SH-SY5Y (cell line): ENCODE measurements around the gene ADARB1.

Experiments
- GATA2 ChIP-seq: IDR thresholded peaks from 2 replicates; pipeline ENCODE4 v1.6.1; 2011; ENCODE audit warnings: mild to moderate bottlenecking, low read depth, low read length
- GATA3 ChIP-seq: IDR thresholded peaks from 2 replicates; pipeline ENCODE4 v1.6.1; 2011; ENCODE audit warnings: low read depth, mild to moderate bottlenecking, low read length, moderate library complexity

DNA sequence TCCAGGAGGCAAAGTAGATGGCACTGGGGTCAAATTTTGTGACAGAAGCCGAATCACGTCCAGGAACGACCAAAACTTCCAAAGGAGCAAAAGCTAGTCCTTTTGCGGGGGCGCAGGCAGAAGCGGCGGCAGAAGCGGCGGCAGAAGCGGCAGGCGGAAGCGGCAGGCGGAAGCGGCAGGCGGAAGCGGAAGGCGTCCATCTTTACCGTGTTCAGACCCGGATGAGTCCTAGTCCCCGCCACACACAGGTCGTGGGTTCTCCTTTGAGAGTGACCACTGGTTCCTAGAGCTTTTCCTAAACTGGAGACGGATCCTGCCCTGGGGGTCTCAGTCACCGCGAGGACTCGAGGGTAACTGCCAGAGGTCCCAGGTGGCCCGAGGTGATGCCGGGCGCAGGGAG, 159.7 kb downstream of the ADARB1 start:
- no peak for TF ChIP-seq GATA3
- TF ChIP-seq GATA2 = no peak
